ENCODE results near the gene PRM3. TPM values are rescaled to one million over a fixed set of nuclear protein-coding genes. Genes with fewer than 3 reads are reported as not detected.

PRM3 gene
- total RNA-seq, 1 experiment from 2014 or later, result not detected

- H3K4me3 Mint-ChIP-seq (ENCODE audit: low read depth, unreplicated experiment), result no peak overlapping the region
- no TSS peak for BruUV-seq (replicated peaks)
- no peak for DNase-seq
- H3K4me1 Mint-ChIP-seq (ENCODE audit: low read depth, unreplicated experiment), result peaks cover 17% of the 10 kb centered on the region
- H3K27me3 Mint-ChIP-seq (ENCODE audit: unreplicated experiment), result peaks cover 7% of the 10 kb centered on the region
- CTCF ChIA-PET, result no interaction called here
- intact Hi-C loops (cut with micrococcal nuclease; ENCODE audit: unreplicated experiment), result no loop called here
- no peaks in the 10 kb centered on the region for H3K9me3 Mint-ChIP-seq (ENCODE audit: low read depth, unreplicated experiment)
- TF ChIP-seq CTCF (IDR thresholded peaks at IDR 0.05; ENCODE audit: unreplicated experiment), result no peak
- H3K27ac Mint-ChIP-seq (ENCODE audit: unreplicated experiment), result no peak overlapping the region
- no peaks in the 10 kb centered on the region for H3K36me3 Mint-ChIP-seq (ENCODE audit: insufficient read depth, unreplicated experiment)
Observed at GRCh38 chr16:11310634-11310977, 37.2 kb upstream of the PRM3 start.

GRCh38 chr16:11309895-11310633 is 36.6 kb upstream of the PRM3 start:
- H3K4me3 Mint-ChIP-seq (ENCODE audit: low read depth, unreplicated experiment), result no peak overlapping the region
- no peak for TF ChIP-seq CTCF (IDR thresholded peaks at IDR 0.05; ENCODE audit: unreplicated experiment)
- H3K27ac Mint-ChIP-seq (ENCODE audit: unreplicated experiment), result no peak overlapping the region
- CTCF ChIA-PET, result no interaction called here
- no peak for DNase-seq
- peaks cover 17% of the 10 kb centered on the region for H3K4me1 Mint-ChIP-seq (ENCODE audit: low read depth, unreplicated experiment)
- no peaks in the 10 kb centered on the region for H3K9me3 Mint-ChIP-seq (ENCODE audit: low read depth, unreplicated experiment)
- BruUV-seq (replicated peaks), result no TSS peak
- no peaks in the 10 kb centered on the region for H3K36me3 Mint-ChIP-seq (ENCODE audit: insufficient read depth, unreplicated experiment)
- intact Hi-C loops (cut with micrococcal nuclease; ENCODE audit: unreplicated experiment), result no loop called here
- H3K27me3 Mint-ChIP-seq (ENCODE audit: unreplicated experiment), result peaks cover 7% of the 10 kb centered on the region

- Mint-ChIP-seq H3K4me3 (ENCODE audit: low read depth, unreplicated experiment) (no peak overlapping the region), H3K9me3 (ENCODE audit: low read depth, unreplicated experiment) (no peaks in the 10 kb centered on the region), H3K4me1 (ENCODE audit: low read depth, unreplicated experiment) (peaks cover 19% of the 10 kb centered on the region), H3K27me3 (ENCODE audit: unreplicated experiment) (peaks cover 7% of the 10 kb centered on the region), H3K27ac (ENCODE audit: unreplicated experiment) (no peak overlapping the region), H3K36me3 (ENCODE audit: insufficient read depth, unreplicated experiment) (no peaks in the 10 kb centered on the region)
- no peak for DNase-seq
- no peak for TF ChIP-seq CTCF (IDR thresholded peaks at IDR 0.05; ENCODE audit: unreplicated experiment)
- no TSS peak for BruUV-seq (replicated peaks)
- intact Hi-C loops (cut with micrococcal nuclease; ENCODE audit: unreplicated experiment), result no loop called here
- CTCF ChIA-PET, result no interaction called here
Observed at GRCh38 chr16:11308493-11309283, 35.3 kb upstream of the PRM3 start.

GRCh38 chr16:11307639-11308492 is 34.4 kb upstream of the PRM3 start:
- CTCF ChIA-PET, result no interaction called here
- BruUV-seq (replicated peaks), result no TSS peak
- TF ChIP-seq CTCF (IDR thresholded peaks at IDR 0.05; ENCODE audit: unreplicated experiment), result no peak
- intact Hi-C loops (cut with micrococcal nuclease; ENCODE audit: unreplicated experiment), result no loop called here
- Mint-ChIP-seq H3K4me1 (ENCODE audit: low read depth, unreplicated experiment) (peaks cover 22% of the 10 kb centered on the region), H3K27me3 (ENCODE audit: unreplicated experiment) (peaks cover 7% of the 10 kb centered on the region), H3K27ac (ENCODE audit: unreplicated experiment) (no peak overlapping the region), H3K9me3 (ENCODE audit: low read depth, unreplicated experiment) (no peaks in the 10 kb centered on the region), H3K4me3 (ENCODE audit: low read depth, unreplicated experiment) (no peak overlapping the region), H3K36me3 (ENCODE audit: insufficient read depth, unreplicated experiment) (peaks cover 5% of the 10 kb centered on the region)
- DNase-seq, result no peak

Measured in Calu3 (cell line).